OCI-LY1 (cell line): ENCODE measurements around the gene DNAJB8.

ENCODE experiments used
- CTCF ChIP-seq: fragments of 200-600 bp; sonication (generic), shearing (Covaris generic); IDR thresholded peaks from 2 replicates; pipeline ENCODE4 v1.5.1; 2017; ENCODE audit warnings: mild to moderate bottlenecking, antibody characterized with exemption, low read length, moderate library complexity, mixed read lengths
- EZH2 ChIP-seq: fragments of 200-600 bp; sonication (generic), shearing (Covaris generic); IDR thresholded peaks from 2 replicates; pipeline ENCODE4 v1.8.0; 2017; ENCODE audit warnings: borderline replicate concordance, mixed run types, mild to moderate bottlenecking, antibody characterized with exemption, low read length, moderate library complexity, mixed read lengths

GRCh38 chr3:128447561-128448013, 19.1 kb downstream of the DNAJB8 start:
- no peak for TF ChIP-seq CTCF
- no peak for TF ChIP-seq EZH2
